HEK293 (cell line): ENCODE results near the gene SSH3.

Experiments used
- CTCF ChIA-PET: fragments of 350-600 bp; formaldehyde crosslinking; extraction: SDS; loops from one replicate; lab custom pipeline; 2021; ENCODE audit warnings: antibody characterized with exemption; lab: Yijun Ruan, JAX
- POLR2A ChIA-PET: fragments of 300-600 bp; formaldehyde crosslinking; extraction: SDS; loops from one replicate; lab custom pipeline; 2020; ENCODE audit warnings: antibody characterized with exemption, inconsistent platforms; lab: Yijun Ruan, JAX
- H3K27ac ChIP-seq: fragments of 200-500 bp; sonication (Bioruptor generic); 2 replicates; pipeline ENCODE4 v1.5.1; 2014; ENCODE audit warnings: low read depth, low read length, control low read depth, inconsistent platforms; ENCODE audit errors: extremely low read depth
- H3K36me3 ChIP-seq, 2 experiments: fragments of 200-500 bp in 1 of 2; sonication (Bioruptor generic) in 1 of 2; 1 replicate in 1 of 2; 2 replicates in 1 of 2; pipeline ENCODE4 v1.5.1; 2014 to 2017; ENCODE audit warnings: inconsistent platforms in 2 of 2, low read length in 2 of 2; ENCODE audit not compliant: control insufficient read depth in 2 of 2, insufficient read depth in 1 of 2
- H3K4me1 ChIP-seq: fragments of 200-500 bp; sonication (Bioruptor generic); 2 replicates; pipeline ENCODE4 v1.5.1; 2014; ENCODE audit warnings: mild to moderate bottlenecking, low read length, inconsistent platforms; ENCODE audit not compliant: control insufficient read depth, insufficient read depth
- H3K4me3 ChIP-seq: 2 replicates; pipeline ENCODE4 v1.5.1; 2011; ENCODE audit warnings: low read depth, mild to moderate bottlenecking, control low read depth, low read length, moderate library complexity
- H3K9me3 ChIP-seq: fragments of 200-500 bp; sonication (Bioruptor generic); 2 replicates; pipeline ENCODE4 v1.5.1; 2014; ENCODE audit warnings: low read depth, low read length, inconsistent platforms; ENCODE audit not compliant: control insufficient read depth, insufficient read depth
- EGR2 ChIP-seq: fragments of 450-650 bp; formaldehyde crosslinking; IDR thresholded peaks from 2 replicates; pipeline ENCODE4 v1.5.1; 2016; ENCODE audit warnings: low read depth, missing biosample characterization, missing genetic modification characterization
- KLF1 ChIP-seq: fragments of 450-650 bp; formaldehyde crosslinking; IDR thresholded peaks from 2 replicates; pipeline ENCODE4 v1.5.1; 2016; ENCODE audit warnings: missing biosample characterization, missing genetic modification characterization
- KLF7 ChIP-seq: fragments of 450-650 bp; formaldehyde crosslinking; IDR thresholded peaks from 2 replicates; pipeline ENCODE4 v1.5.1; 2016; ENCODE audit warnings: missing biosample characterization, missing genetic modification characterization, borderline replicate concordance
- MEIS1 ChIP-seq: sonication (generic); formaldehyde crosslinking; IDR thresholded peaks from 2 replicates; pipeline ENCODE4 v1.8.1; 2022; ENCODE audit warnings: missing genetic modification reagents, mild to moderate bottlenecking, borderline replicate concordance
- SETDB1 ChIP-seq: IDR thresholded peaks from one replicate; pipeline ENCODE4 v1.6.1; 2017; ENCODE audit warnings: mild to moderate bottlenecking, low read length, moderate library complexity, mixed read lengths; ENCODE audit not compliant: insufficient read length
- SP7 ChIP-seq: fragments of 450-650 bp; formaldehyde crosslinking; IDR thresholded peaks from 2 replicates; pipeline ENCODE4 v1.5.1; 2016; ENCODE audit warnings: missing biosample characterization, missing genetic modification characterization
- ZFHX2 ChIP-seq: fragments of 450-650 bp; formaldehyde crosslinking; conservative IDR thresholded peaks from 2 replicates; pipeline ENCODE4 v1.5.1; 2016; ENCODE audit warnings: missing biosample characterization, missing genetic modification characterization
- ZNF16 ChIP-seq: fragments of 450-650 bp; formaldehyde crosslinking; IDR thresholded peaks from 2 replicates; pipeline ENCODE4 v1.5.1; 2016; ENCODE audit warnings: low read depth, missing biosample characterization, missing genetic modification characterization
- ZNF184 ChIP-seq: fragments of 450-650 bp; IDR thresholded peaks from 2 replicates; pipeline ENCODE4 v1.5.1; 2018; ENCODE audit warnings: missing biosample characterization, mild to moderate bottlenecking, missing genetic modification characterization
- ZNF221 ChIP-seq: fragments of 450-650 bp; formaldehyde crosslinking; IDR thresholded peaks from 2 replicates; pipeline ENCODE4 v1.5.1; 2017; ENCODE audit warnings: missing biosample characterization, missing genetic modification characterization, borderline replicate concordance
- ZNF292 ChIP-seq: fragments of 450-650 bp; formaldehyde crosslinking; IDR thresholded peaks from 2 replicates; pipeline ENCODE4 v1.5.1; 2016; ENCODE audit warnings: low read depth, missing biosample characterization, missing genetic modification characterization, borderline replicate concordance
- ZNF548 ChIP-seq: fragments of 450-650 bp; formaldehyde crosslinking; IDR thresholded peaks from 2 replicates; pipeline ENCODE4 v1.5.1; 2016; ENCODE audit warnings: missing biosample characterization, missing genetic modification characterization
- ZNF660 ChIP-seq: fragments of 450-650 bp; IDR thresholded peaks from 2 replicates; pipeline ENCODE4 v1.5.1; 2018; ENCODE audit warnings: missing biosample characterization, mild to moderate bottlenecking, missing genetic modification characterization
- ZNF792 ChIP-seq: fragments of 450-650 bp; formaldehyde crosslinking; IDR thresholded peaks from 2 replicates; pipeline ENCODE4 v1.5.1; 2016; ENCODE audit warnings: missing biosample characterization, missing genetic modification characterization
- TF ChIP-seq, protein P1 (sequence below): fragments of 450-650 bp; formaldehyde crosslinking; IDR thresholded peaks from 2 replicates; pipeline ENCODE4 v1.5.1; 2017; ENCODE audit warnings: missing biosample characterization, missing genetic modification characterization
- TF ChIP-seq, protein P2 (sequence below): fragments of 450-650 bp; formaldehyde crosslinking; IDR thresholded peaks from 2 replicates; pipeline ENCODE4 v1.5.1; 2016; ENCODE audit warnings: missing biosample characterization, missing genetic modification characterization, borderline replicate concordance
- TF ChIP-seq, protein P3 (sequence below): IDR thresholded peaks from 2 replicates; pipeline ENCODE4 v1.6.1; 2011; ENCODE audit warnings: mild to moderate bottlenecking, low read depth, low read length, borderline replicate concordance
- TF ChIP-seq, protein P4 (sequence below): fragments of 450-650 bp; IDR thresholded peaks from 2 replicates; pipeline ENCODE4 v1.5.1; 2018; ENCODE audit warnings: missing biosample characterization, missing genetic modification characterization

The SSH3 gene

DNA sequence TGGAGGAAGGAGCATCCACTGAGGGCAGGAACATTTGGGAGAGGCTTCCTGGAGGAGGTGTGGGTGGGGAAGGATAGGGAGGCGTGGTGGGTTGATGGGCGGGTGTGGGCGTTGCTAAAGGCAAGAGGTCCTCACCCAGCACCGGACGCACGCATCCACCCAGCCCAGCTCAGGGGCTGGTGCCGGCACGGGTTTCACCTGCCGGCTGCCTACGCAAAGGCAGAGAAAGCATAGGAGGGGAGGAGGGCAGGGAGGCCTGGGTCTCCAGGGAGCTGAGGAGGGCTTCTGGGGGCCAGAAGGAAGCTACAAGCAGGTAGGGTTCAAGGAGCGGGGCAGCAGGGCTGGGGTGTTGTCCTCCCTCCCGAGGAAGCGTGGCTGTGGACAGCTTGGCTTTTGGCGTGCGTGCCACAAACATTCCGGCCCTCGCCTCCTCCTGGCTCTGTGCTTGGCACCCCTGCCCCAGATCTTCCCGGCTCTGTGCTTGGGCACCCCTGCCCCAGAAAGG lies 7.8 kb downstream of the SSH3 start:
- no peaks in the 10 kb centered on the region for H3K4me1 ChIP-seq
- no peak overlapping the region for H3K27ac ChIP-seq
- no peaks in the 10 kb centered on the region for H3K9me3 ChIP-seq
- H3K36me3 ChIP-seq = peaks cover 0 to 46% of the 10 kb centered on the region in 2 experiments; a peak in 1 of 3 replicates
- TF ChIP-seq ZNF184 (no peak), MEIS1 (CRISPR knock-in tag) (no peak), EGR2 (peak; percentile 33; the same call in 1 of the 2 replicates), ZFHX2 (peak; percentile 38; the same call in 1 of the 2 replicates), KLF1 (tag by site-specific recombination) (peak; percentile 77), KLF7 (tag by site-specific recombination) (no peak)
- CTCF ChIA-PET = interaction anchor here (0.8 to 1.2 kb wide), 2 partner anchors 8 to 44 kb away, joined by 3 read pairs; partner anchors contain the start of gene SSH3
- POLR2A ChIA-PET = no interaction called here
- no peak overlapping the region for H3K4me3 ChIP-seq

DNA sequence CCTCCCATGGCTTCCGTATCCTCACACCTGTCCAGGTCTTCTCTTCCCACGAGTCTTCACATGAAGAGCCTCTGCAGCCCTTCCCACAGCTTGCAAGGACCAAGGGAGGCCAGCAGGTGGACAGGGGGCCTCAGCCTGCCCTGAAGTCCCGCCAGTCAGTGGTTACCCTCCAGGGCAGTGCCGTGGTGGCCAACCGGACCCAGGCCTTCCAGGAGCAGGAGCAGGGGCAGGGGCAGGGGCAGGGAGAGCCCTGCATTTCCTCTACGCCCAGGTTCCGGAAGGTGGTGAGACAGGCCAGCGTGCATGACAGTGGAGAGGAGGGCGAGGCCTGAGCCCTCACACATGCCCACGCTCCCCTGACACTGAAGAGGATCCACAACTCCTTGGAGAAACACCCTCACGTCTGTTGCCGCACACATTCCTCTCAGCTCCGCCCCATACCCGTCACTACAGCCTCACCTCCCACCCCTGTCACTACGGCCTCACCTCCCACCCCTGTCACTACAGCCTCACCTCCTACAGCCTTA lies 8.3 kb downstream of the SSH3 start:
- Histone ChIP-seq H3K9me3 (no peaks in the 10 kb centered on the region), H3K36me3 (peaks cover 0 to 44% of the 10 kb centered on the region in 2 experiments; a peak in 1 of 3 replicates), H3K4me3 (no peak overlapping the region), H3K27ac (no peak overlapping the region), H3K4me1 (no peaks in the 10 kb centered on the region)
- POLR2A ChIA-PET = no interaction called here
- CTCF ChIA-PET = interaction anchor here (1.2 kb wide), 1 partner anchor 9 kb away, joined by 3 read pairs; the partner anchor contains the start of gene SSH3
- TF ChIP-seq ZFHX2 = peak; percentile 56
- TF ChIP-seq, protein P1, sequence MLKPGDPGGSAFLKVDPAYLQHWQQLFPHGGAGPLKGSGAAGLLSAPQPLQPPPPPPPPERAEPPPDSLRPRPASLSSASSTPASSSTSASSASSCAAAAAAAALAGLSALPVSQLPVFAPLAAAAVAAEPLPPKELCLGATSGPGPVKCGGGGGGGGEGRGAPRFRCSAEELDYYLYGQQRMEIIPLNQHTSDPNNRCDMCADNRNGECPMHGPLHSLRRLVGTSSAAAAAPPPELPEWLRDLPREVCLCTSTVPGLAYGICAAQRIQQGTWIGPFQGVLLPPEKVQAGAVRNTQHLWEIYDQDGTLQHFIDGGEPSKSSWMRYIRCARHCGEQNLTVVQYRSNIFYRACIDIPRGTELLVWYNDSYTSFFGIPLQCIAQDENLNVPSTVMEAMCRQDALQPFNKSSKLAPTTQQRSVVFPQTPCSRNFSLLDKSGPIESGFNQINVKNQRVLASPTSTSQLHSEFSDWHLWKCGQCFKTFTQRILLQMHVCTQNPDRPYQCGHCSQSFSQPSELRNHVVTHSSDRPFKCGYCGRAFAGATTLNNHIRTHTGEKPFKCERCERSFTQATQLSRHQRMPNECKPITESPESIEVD (tag by site-specific recombination) = no peak
- TF ChIP-seq, protein P2, sequence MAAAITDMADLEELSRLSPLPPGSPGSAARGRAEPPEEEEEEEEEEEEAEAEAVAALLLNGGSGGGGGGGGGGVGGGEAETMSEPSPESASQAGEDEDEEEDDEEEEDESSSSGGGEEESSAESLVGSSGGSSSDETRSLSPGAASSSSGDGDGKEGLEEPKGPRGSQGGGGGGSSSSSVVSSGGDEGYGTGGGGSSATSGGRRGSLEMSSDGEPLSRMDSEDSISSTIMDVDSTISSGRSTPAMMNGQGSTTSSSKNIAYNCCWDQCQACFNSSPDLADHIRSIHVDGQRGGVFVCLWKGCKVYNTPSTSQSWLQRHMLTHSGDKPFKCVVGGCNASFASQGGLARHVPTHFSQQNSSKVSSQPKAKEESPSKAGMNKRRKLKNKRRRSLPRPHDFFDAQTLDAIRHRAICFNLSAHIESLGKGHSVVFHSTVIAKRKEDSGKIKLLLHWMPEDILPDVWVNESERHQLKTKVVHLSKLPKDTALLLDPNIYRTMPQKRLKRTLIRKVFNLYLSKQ (tag by site-specific recombination) = no peak
- no peak for TF ChIP-seq ZNF221 (tag by site-specific recombination)
- TF ChIP-seq EGR2 = peak; percentile 71

- POLR2A ChIA-PET = interaction anchor here (1.2 to 1.5 kb wide), 2 partner anchors 8 to 9 kb away, joined by 3 to 5 read pairs; partner anchors contain the start of gene SSH3
- Histone ChIP-seq H3K4me1 (no peaks in the 10 kb centered on the region), H3K36me3 (peaks cover 0 to 36% of the 10 kb centered on the region in 2 experiments; a peak in 1 of 3 replicates), H3K9me3 (no peaks in the 10 kb centered on the region)
- no peak for TF ChIP-seq ZNF548 (tag by site-specific recombination)
- TF ChIP-seq SETDB1 = no peak
- TF ChIP-seq ZFHX2 = peak; percentile 68
- TF ChIP-seq, protein P3, sequence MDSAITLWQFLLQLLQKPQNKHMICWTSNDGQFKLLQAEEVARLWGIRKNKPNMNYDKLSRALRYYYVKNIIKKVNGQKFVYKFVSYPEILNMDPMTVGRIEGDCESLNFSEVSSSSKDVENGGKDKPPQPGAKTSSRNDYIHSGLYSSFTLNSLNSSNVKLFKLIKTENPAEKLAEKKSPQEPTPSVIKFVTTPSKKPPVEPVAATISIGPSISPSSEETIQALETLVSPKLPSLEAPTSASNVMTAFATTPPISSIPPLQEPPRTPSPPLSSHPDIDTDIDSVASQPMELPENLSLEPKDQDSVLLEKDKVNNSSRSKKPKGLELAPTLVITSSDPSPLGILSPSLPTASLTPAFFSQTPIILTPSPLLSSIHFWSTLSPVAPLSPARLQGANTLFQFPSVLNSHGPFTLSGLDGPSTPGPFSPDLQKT = no peak
- no peak for TF ChIP-seq ZNF292 (tag by site-specific recombination)
- TF ChIP-seq, protein P4, sequence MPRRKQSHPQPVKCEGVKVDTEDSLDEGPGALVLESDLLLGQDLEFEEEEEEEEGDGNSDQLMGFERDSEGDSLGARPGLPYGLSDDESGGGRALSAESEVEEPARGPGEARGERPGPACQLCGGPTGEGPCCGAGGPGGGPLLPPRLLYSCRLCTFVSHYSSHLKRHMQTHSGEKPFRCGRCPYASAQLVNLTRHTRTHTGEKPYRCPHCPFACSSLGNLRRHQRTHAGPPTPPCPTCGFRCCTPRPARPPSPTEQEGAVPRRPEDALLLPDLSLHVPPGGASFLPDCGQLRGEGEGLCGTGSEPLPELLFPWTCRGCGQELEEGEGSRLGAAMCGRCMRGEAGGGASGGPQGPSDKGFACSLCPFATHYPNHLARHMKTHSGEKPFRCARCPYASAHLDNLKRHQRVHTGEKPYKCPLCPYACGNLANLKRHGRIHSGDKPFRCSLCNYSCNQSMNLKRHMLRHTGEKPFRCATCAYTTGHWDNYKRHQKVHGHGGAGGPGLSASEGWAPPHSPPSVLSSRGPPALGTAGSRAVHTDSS (tag by site-specific recombination) = no peak
- no peak for TF ChIP-seq ZNF792 (tag by site-specific recombination)
- peak; percentile 55 for TF ChIP-seq EGR2
- no peak for TF ChIP-seq ZNF660 (tag by site-specific recombination)
- no peak for TF ChIP-seq SP7 (tag by site-specific recombination)
- TF ChIP-seq ZNF16 = no peak
- TF ChIP-seq, all 188 proteins: peak for 2
- Histone ChIP-seq H3K4me3 (no peak overlapping the region), H3K27ac (no peak overlapping the region)
- CTCF ChIA-PET = interaction anchor here (0.7 to 11.2 kb wide), 2 partner anchors 49 to 69 kb away, joined by 4 to 104 read pairs; no protein-coding TSS in a partner anchor
These were observed 9.1 kb downstream of the SSH3 start for GRCh38 chr11:67312187-67313021.
